Nephron progenitor cell (in vitro differentiated cells): Measurements from ENCODE around the gene TUBA3E.
"Not testable (repeated sequence)": the region's sequence is repeated elsewhere in the genome, so short reads cannot be mapped to it uniquely, and the experiment has no call there.

Experiments
- DNase-seq: peaks from one replicate; pipeline ENCODE4 v3.0.0; 2021
- H3K27ac Mint-ChIP-seq: 2 replicates; pipeline ENCODE4 v1.8.0; 2021; ENCODE audit warnings: mild to moderate bottlenecking, moderate library complexity, mixed read lengths
- H3K27me3 Mint-ChIP-seq: 2 replicates; pipeline ENCODE4 v1.8.0; 2021; ENCODE audit warnings: mild to moderate bottlenecking, low read depth, mixed read lengths; ENCODE audit not compliant: poor library complexity
- H3K36me3 Mint-ChIP-seq: 2 replicates; pipeline ENCODE4 v1.8.0; 2021; ENCODE audit warnings: low read depth, mixed read lengths
- H3K4me1 Mint-ChIP-seq: 2 replicates; pipeline ENCODE4 v1.8.0; 2021; ENCODE audit warnings: mixed read lengths
- H3K4me3 Mint-ChIP-seq: 2 replicates; pipeline ENCODE4 v1.8.0; 2021; ENCODE audit warnings: mild to moderate bottlenecking, moderate library complexity, mixed read lengths
- H3K9me3 Mint-ChIP-seq: 2 replicates; pipeline ENCODE4 v1.8.0; 2021; ENCODE audit warnings: mild to moderate bottlenecking, moderate library complexity, mixed read lengths
- CTCF ChIP-seq: fragments of 200-600 bp; sonication (generic); IDR thresholded peaks from 2 replicates; pipeline ENCODE4 v1.5.0; 2021; ENCODE audit warnings: antibody characterized with exemption

TUBA3E gene

GRCh38 chr2:130156624-130157004 lies 41.6 kb downstream of the TUBA3E start:
- no peak for TF ChIP-seq CTCF
- Mint-ChIP-seq H3K36me3 (peaks cover 4% of the 10 kb centered on the region), H3K9me3 (no peaks in the 10 kb centered on the region), H3K4me3 (no peak overlapping the region), H3K27me3 (no peaks in the 10 kb centered on the region), H3K4me1 (peaks cover 13% of the 10 kb centered on the region), H3K27ac (no peak overlapping the region)
- no peak for DNase-seq

- H3K4me3 Mint-ChIP-seq, H3K27me3 Mint-ChIP-seq, H3K9me3 Mint-ChIP-seq, H3K27ac Mint-ChIP-seq, H3K4me1 Mint-ChIP-seq, H3K36me3 Mint-ChIP-seq: not testable (repeated sequence)
- TF ChIP-seq CTCF = peak; percentile 47
- peak; percentile 44 for DNase-seq
These were observed 42.1 kb downstream of the TUBA3E start for GRCh38 chr2:130155956-130156623.

GRCh38 chr2:130154773-130155765 lies 43.2 kb downstream of the TUBA3E start:
- TF ChIP-seq CTCF = no peak
- H3K27ac Mint-ChIP-seq = no peak overlapping the region
- peaks cover 2% of the 10 kb centered on the region for H3K27me3 Mint-ChIP-seq
- H3K9me3 Mint-ChIP-seq = no peaks in the 10 kb centered on the region
- peaks cover 1% of the 10 kb centered on the region for H3K4me1 Mint-ChIP-seq
- H3K36me3 Mint-ChIP-seq = peaks cover 4% of the 10 kb centered on the region
- no peak for DNase-seq
- H3K4me3 Mint-ChIP-seq = no peak overlapping the region

GRCh38 chr2:130154423-130154770 lies 43.8 kb downstream of the TUBA3E start:
- not testable (repeated sequence) for H3K4me3 Mint-ChIP-seq, DNase-seq, H3K9me3 Mint-ChIP-seq

GRCh38 chr2:130153721-130154422 lies 44.4 kb downstream of the TUBA3E start:
- H3K4me1 Mint-ChIP-seq, H3K27ac Mint-ChIP-seq, DNase-seq, H3K27me3 Mint-ChIP-seq, H3K36me3 Mint-ChIP-seq, H3K4me3 Mint-ChIP-seq, H3K9me3 Mint-ChIP-seq: not testable (repeated sequence)

More at GRCh38 chr2:130154423-130154770, 43.8 kb downstream of the TUBA3E start:
- H3K27ac Mint-ChIP-seq, H3K27me3 Mint-ChIP-seq, H3K4me1 Mint-ChIP-seq, H3K36me3 Mint-ChIP-seq: not testable (repeated sequence)

- Mint-ChIP-seq H3K27ac (peak overlapping the region; percentile 36), H3K36me3 (peaks cover 4% of the 10 kb centered on the region), H3K4me3 (no peak overlapping the region), H3K4me1 (peaks cover 9% of the 10 kb centered on the region), H3K27me3 (peaks cover 3% of the 10 kb centered on the region), H3K9me3 (no peaks in the 10 kb centered on the region)
- no peak for DNase-seq
- TF ChIP-seq CTCF = no peak
These were observed 45.2 kb downstream of the TUBA3E start for GRCh38 chr2:130152816-130153595.

GRCh38 chr2:130152136-130152815 lies 46.0 kb downstream of the TUBA3E start:
- H3K27me3 Mint-ChIP-seq, H3K9me3 Mint-ChIP-seq, DNase-seq, H3K27ac Mint-ChIP-seq, H3K36me3 Mint-ChIP-seq, H3K4me3 Mint-ChIP-seq: not testable (repeated sequence)
- H3K4me1 Mint-ChIP-seq = peaks cover 16% of the 10 kb centered on the region

- H3K4me3 Mint-ChIP-seq, H3K27me3 Mint-ChIP-seq, H3K36me3 Mint-ChIP-seq, H3K27ac Mint-ChIP-seq, DNase-seq, H3K9me3 Mint-ChIP-seq: not testable (repeated sequence)
- H3K4me1 Mint-ChIP-seq = peaks cover 22% of the 10 kb centered on the region
These were observed 47.1 kb downstream of the TUBA3E start for GRCh38 chr2:130151145-130151512.
